ENCODE data around the gene DLG2. TPM values are rescaled to one million over a fixed set of nuclear protein-coding genes. Genes with fewer than 3 reads are reported as not detected.
"Not testable (repeated sequence)": the region's sequence is repeated elsewhere in the genome, so short reads cannot be mapped to it uniquely, and the experiment has no call there.

DLG2 gene
- total RNA-seq, 1 experiment from 2014 or later, result 2.3 TPM

- DNase-seq (ENCODE audit: low read depth), result no peak
These were observed 1833.8 kb downstream of the DLG2 start for GRCh38 chr11:83793310-83793709.

GRCh38 chr11:83791557-83791956 lies 1835.6 kb downstream of the DLG2 start:
- no peak for DNase-seq (ENCODE audit: low read depth)

- no peak for DNase-seq (ENCODE audit: low read depth)
These were observed 1841.2 kb downstream of the DLG2 start for GRCh38 chr11:83785942-83786341.

- DNase-seq (ENCODE audit: low read depth), result no peak
These were observed 1842.7 kb downstream of the DLG2 start for GRCh38 chr11:83784419-83784818.

- DNase-seq (ENCODE audit: low read depth), result no peak
These were observed 1844.8 kb downstream of the DLG2 start for GRCh38 chr11:83782329-83782728.

- DNase-seq (ENCODE audit: low read depth), result no peak
These were observed 1847.3 kb downstream of the DLG2 start for GRCh38 chr11:83779876-83780275.

- no peak for DNase-seq (ENCODE audit: low read depth)
These were observed 1848.5 kb downstream of the DLG2 start for GRCh38 chr11:83778596-83778995.

GRCh38 chr11:83773950-83774880 lies 1852.9 kb downstream of the DLG2 start:
- peak; percentile 21 for DNase-seq (ENCODE audit: low read depth)

GRCh38 chr11:83768489-83768888 lies 1858.7 kb downstream of the DLG2 start:
- no peak for DNase-seq (ENCODE audit: low read depth)

- DNase-seq (ENCODE audit: low read depth), result no peak
These were observed 1860.2 kb downstream of the DLG2 start for GRCh38 chr11:83766932-83767331.

- DNase-seq (ENCODE audit: low read depth), result no peak
These were observed 1862.5 kb downstream of the DLG2 start for GRCh38 chr11:83764643-83765042.

- DNase-seq (ENCODE audit: low read depth), result no peak
These were observed 1866.2 kb downstream of the DLG2 start for GRCh38 chr11:83760932-83761331.

- no peak for DNase-seq (ENCODE audit: low read depth)
These were observed 1868.0 kb downstream of the DLG2 start for GRCh38 chr11:83759148-83759547.

- no peak for DNase-seq (ENCODE audit: low read depth)
These were observed 1876.1 kb downstream of the DLG2 start for GRCh38 chr11:83751041-83751440.

- DNase-seq (ENCODE audit: low read depth), result no peak
These were observed 1880.1 kb downstream of the DLG2 start for GRCh38 chr11:83746921-83747585.

- no peak for DNase-seq (ENCODE audit: low read depth)
These were observed 1882.4 kb downstream of the DLG2 start for GRCh38 chr11:83744620-83745192.

- no peak for DNase-seq (ENCODE audit: low read depth)
These were observed 1890.5 kb downstream of the DLG2 start for GRCh38 chr11:83736684-83737083.

- no peak for DNase-seq (ENCODE audit: low read depth)
These were observed 1893.0 kb downstream of the DLG2 start for GRCh38 chr11:83734120-83734519.

- not testable (repeated sequence) for DNase-seq (ENCODE audit: low read depth)
These were observed 1895.9 kb downstream of the DLG2 start for GRCh38 chr11:83731288-83731687.

- DNase-seq (ENCODE audit: low read depth), result no peak
These were observed 1898.9 kb downstream of the DLG2 start for GRCh38 chr11:83728281-83728680.

GRCh38 chr11:83727251-83727650 lies 1899.9 kb downstream of the DLG2 start:
- DNase-seq (ENCODE audit: low read depth), result no peak

- DNase-seq (ENCODE audit: low read depth), result no peak
These were observed 1900.8 kb downstream of the DLG2 start for GRCh38 chr11:83726316-83726715.

GRCh38 chr11:83725728-83726127 lies 1901.4 kb downstream of the DLG2 start:
- DNase-seq (ENCODE audit: low read depth), result peak; percentile 25
